Parathyroid adenoma (tissue), 2 donors: ENCODE data around the gene WEE1.

Experiments
- H2AFZ ChIP-seq: fragments of 300-600 bp; sonication (generic); one replicate; pipeline ENCODE4 v1.7.0; 2017; ENCODE audit warnings: antibody characterized with exemption, mild to moderate bottlenecking
- H3K27ac ChIP-seq: fragments of 300-600 bp; sonication (generic); one replicate; pipeline ENCODE4 v1.7.0; 2017
- H3K27me3 ChIP-seq: fragments of 300-600 bp; sonication (generic); one replicate; pipeline ENCODE4 v1.7.0; 2017; ENCODE audit warnings: low read length; ENCODE audit not compliant: control insufficient read depth, insufficient read depth
- H3K36me3 ChIP-seq: fragments of 300-600 bp; sonication (generic); one replicate; pipeline ENCODE4 v1.7.0; 2017; ENCODE audit warnings: low read length; ENCODE audit not compliant: control insufficient read depth, insufficient read depth
- H3K4me1 ChIP-seq: fragments of 300-600 bp; sonication (generic); one replicate; pipeline ENCODE4 v1.7.0; 2017; ENCODE audit warnings: control low read depth
- H3K4me2 ChIP-seq: fragments of 300-600 bp; sonication (generic); one replicate; pipeline ENCODE4 v1.7.0; 2017; ENCODE audit warnings: low read length
- H3K4me3 ChIP-seq: fragments of 300-600 bp; sonication (generic); one replicate; pipeline ENCODE4 v1.7.0; 2017; ENCODE audit warnings: low read depth, low read length
- H3K79me2 ChIP-seq: fragments of 300-600 bp; sonication (generic); one replicate; pipeline ENCODE4 v1.7.0; 2017; ENCODE audit warnings: control low read depth
- H3K9ac ChIP-seq: fragments of 300-600 bp; sonication (generic); one replicate; pipeline ENCODE4 v1.7.0; 2017; ENCODE audit warnings: mild to moderate bottlenecking
- H3K9me3 ChIP-seq: fragments of 300-600 bp; sonication (generic); one replicate; pipeline ENCODE4 v1.7.0; 2017; ENCODE audit warnings: low read length; ENCODE audit not compliant: control insufficient read depth
- CTCF ChIP-seq: fragments of 300-600 bp; sonication (generic); IDR thresholded peaks from one replicate; pipeline ENCODE4 v1.7.0; 2017; ENCODE audit warnings: antibody characterized with exemption, mild to moderate bottlenecking
- donor health status: primary hyperparathyroidism.

Gene WEE1

GRCh38 chr11:9565822-9566560 lies 7.5 kb upstream of the WEE1 start:
- H3K4me1 ChIP-seq, result peaks cover 21% of the 10 kb centered on the region
- H3K4me3 ChIP-seq, result no peak overlapping the region
- H3K79me2 ChIP-seq, result no peaks in the 10 kb centered on the region
- no peaks in the 10 kb centered on the region for H3K9me3 ChIP-seq
- H3K9ac ChIP-seq, result no peak overlapping the region
- no peaks in the 10 kb centered on the region for H3K36me3 ChIP-seq
- no peak for TF ChIP-seq CTCF
- H3K27ac ChIP-seq, result peak overlapping the region; percentile 97
- no peaks in the 10 kb centered on the region for H3K27me3 ChIP-seq
- H3K4me2 ChIP-seq, result no peak overlapping the region
- H2AFZ ChIP-seq, result peak overlapping the region; percentile 58

- H3K9me3 ChIP-seq, result no peaks in the 10 kb centered on the region
- TF ChIP-seq CTCF, result no peak
- H2AFZ ChIP-seq, result peak overlapping the region; percentile 58
- H3K4me3 ChIP-seq, result no peak overlapping the region
- H3K36me3 ChIP-seq, result no peaks in the 10 kb centered on the region
- no peaks in the 10 kb centered on the region for H3K79me2 ChIP-seq
- no peak overlapping the region for H3K4me2 ChIP-seq
- H3K27ac ChIP-seq, result peak overlapping the region; percentile 97
- no peak overlapping the region for H3K9ac ChIP-seq
- no peaks in the 10 kb centered on the region for H3K27me3 ChIP-seq
- peaks cover 21% of the 10 kb centered on the region for H3K4me1 ChIP-seq
Measured at GRCh38 chr11:9566561-9567063, 6.9 kb upstream of the WEE1 start.

- no peak for TF ChIP-seq CTCF
- Histone ChIP-seq H2AFZ (peak overlapping the region; percentile 58), H3K9me3 (no peaks in the 10 kb centered on the region), H3K9ac (no peak overlapping the region), H3K4me3 (no peak overlapping the region), H3K4me2 (no peak overlapping the region), H3K4me1 (peaks cover 21% of the 10 kb centered on the region), H3K27ac (peak overlapping the region; percentile 97), H3K79me2 (no peaks in the 10 kb centered on the region), H3K36me3 (no peaks in the 10 kb centered on the region), H3K27me3 (no peaks in the 10 kb centered on the region)
Measured at GRCh38 chr11:9567401-9567800, 6.1 kb upstream of the WEE1 start.

- Histone ChIP-seq H3K9ac (peak overlapping the region; percentile 15), H3K4me1 (peaks cover 21% of the 10 kb centered on the region), H3K4me2 (peak overlapping the region; percentile 50), H2AFZ (peak overlapping the region; percentile 50), H3K9me3 (no peaks in the 10 kb centered on the region), H3K27ac (peak overlapping the region; percentile 97), H3K36me3 (no peaks in the 10 kb centered on the region), H3K79me2 (no peaks in the 10 kb centered on the region), H3K4me3 (peak overlapping the region; percentile 3), H3K27me3 (no peaks in the 10 kb centered on the region)
- no peak for TF ChIP-seq CTCF
Measured at GRCh38 chr11:9568161-9568853, 5.2 kb upstream of the WEE1 start.
